ENCODE measurements around the gene S100PBP.

- no peak for TF ChIP-seq ZNF142 (CRISPR knock-in tag; IDR thresholded peaks at IDR 0.05)
- TF ChIP-seq TCF12 (IDR thresholded peaks at IDR 0.05) = no peak
- no peak for TF ChIP-seq TCF12 (CRISPR knock-in tag; IDR thresholded peaks at IDR 0.05)
- TF ChIP-seq NFRKB (IDR thresholded peaks at IDR 0.05) = no peak
- no peak for TF ChIP-seq HNRNPH1 (optimal IDR thresholded peaks at IDR 0.05; ENCODE audit: low read depth, low read length)
- no peak for TF ChIP-seq CTCF (CRISPR knock-in tag; IDR thresholded peaks at IDR 0.05)
- TF ChIP-seq SIN3A (IDR thresholded peaks at IDR 0.05; ENCODE audit: borderline replicate concordance, low read depth, low read length) = no peak
- TF ChIP-seq MAZ (IDR thresholded peaks at IDR 0.05; ENCODE audit: borderline replicate concordance, low read depth, low read length) = no peak
- no peak for TF ChIP-seq MAZ (CRISPR knock-in tag; IDR thresholded peaks at IDR 0.05; ENCODE audit: low read depth)
- TF ChIP-seq NFE2L1 (CRISPR knock-in tag; IDR thresholded peaks at IDR 0.05; ENCODE audit: borderline replicate concordance) = no peak
- TF ChIP-seq THAP11 (CRISPR knock-in tag; IDR thresholded peaks at IDR 0.05) = no peak
- TF ChIP-seq KLF9 (CRISPR knock-in tag; IDR thresholded peaks at IDR 0.05; ENCODE audit: low read depth) = no peak
- no peak for TF ChIP-seq HCFC1 (IDR thresholded peaks at IDR 0.05; ENCODE audit: low read depth, low read length)
These were observed 10.9 kb downstream of the S100PBP start for GRCh38 chr1:32828341-32828740.
